Liver (tissue), 3 donors: ENCODE measurements around the gene COL23A1.

Source experiments
- EGR1 ChIP-seq, 2 donors: IDR thresholded peaks; 2 replicates each; pipeline ENCODE4 v1.6.1; 2016 to 2018; ENCODE audit warnings: antibody characterized with exemption in 2 of 2, low read depth in 2 of 2
- GABPA ChIP-seq, 2 donors: IDR thresholded peaks in 1 of 2; conservative IDR thresholded peaks in 1 of 2; 2 replicates each; pipeline ENCODE4 v1.6.1; 2016; ENCODE audit warnings: antibody characterized with exemption in 2 of 2, mild to moderate bottlenecking in 1 of 2, moderate library complexity in 1 of 2
- JUND ChIP-seq, 2 donors: IDR thresholded peaks; 2 replicates each; pipeline ENCODE4 v1.6.1; 2016; ENCODE audit warnings: antibody characterized with exemption in 2 of 2
- MAX ChIP-seq: IDR thresholded peaks from 2 replicates; pipeline ENCODE4 v1.6.1; 2016; ENCODE audit warnings: antibody characterized with exemption
- RAD21 ChIP-seq, 2 donors: IDR thresholded peaks; 2 replicates each; pipeline ENCODE4 v1.6.1; 2016; ENCODE audit warnings: antibody characterized with exemption in 2 of 2, mild to moderate bottlenecking in 2 of 2
- SP1 ChIP-seq: IDR thresholded peaks from 2 replicates; pipeline ENCODE4 v1.6.1; 2018; ENCODE audit warnings: antibody characterized with exemption, mild to moderate bottlenecking
- TAF1 ChIP-seq: conservative IDR thresholded peaks from 2 replicates; pipeline ENCODE4 v1.6.1; 2016; ENCODE audit warnings: antibody characterized with exemption, mild to moderate bottlenecking
- YY1 ChIP-seq: IDR thresholded peaks from 2 replicates; pipeline ENCODE4 v1.6.1; 2016; ENCODE audit warnings: antibody characterized with exemption, mild to moderate bottlenecking
- TF ChIP-seq, protein P1 (sequence below): fragments of 150-350 bp; IDR thresholded peaks from 2 replicates; pipeline ENCODE4 v1.5.1; 2017; ENCODE audit warnings: improper control_type of control experiment, low read depth, low read length; ENCODE audit not compliant: missing input control
- TF ChIP-seq, protein P2 (sequence below): IDR thresholded peaks from 2 replicates; pipeline ENCODE4 v1.6.1; 2016; ENCODE audit warnings: antibody characterized with exemption, mild to moderate bottlenecking
- TF ChIP-seq, protein P3 (sequence below): IDR thresholded peaks from 2 replicates; pipeline ENCODE4 v1.6.1; 2016; ENCODE audit warnings: antibody characterized with exemption
- donor health status: healthy.
- donor health status: healthy.

DNA sequence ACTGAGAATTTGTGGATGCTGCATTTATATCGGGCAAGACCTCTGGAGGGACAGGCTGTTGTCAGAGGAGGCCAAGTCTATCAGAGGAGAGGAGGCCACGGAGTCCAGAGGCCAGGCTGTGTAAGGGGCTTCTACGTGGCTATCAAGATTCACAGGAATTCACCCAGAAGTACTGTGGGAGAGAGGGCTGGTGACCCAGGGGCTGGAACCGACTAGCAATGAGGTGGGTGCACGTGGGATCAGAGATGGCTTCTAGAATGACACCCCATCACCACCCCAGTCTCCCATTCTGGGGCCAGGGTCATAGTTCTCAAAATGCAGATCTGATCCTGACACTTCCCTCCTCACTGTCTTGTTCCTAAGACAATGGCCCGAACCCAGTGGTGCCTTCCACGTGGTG, 296.4 kb downstream of the COL23A1 start:
- TF ChIP-seq, protein P1, sequence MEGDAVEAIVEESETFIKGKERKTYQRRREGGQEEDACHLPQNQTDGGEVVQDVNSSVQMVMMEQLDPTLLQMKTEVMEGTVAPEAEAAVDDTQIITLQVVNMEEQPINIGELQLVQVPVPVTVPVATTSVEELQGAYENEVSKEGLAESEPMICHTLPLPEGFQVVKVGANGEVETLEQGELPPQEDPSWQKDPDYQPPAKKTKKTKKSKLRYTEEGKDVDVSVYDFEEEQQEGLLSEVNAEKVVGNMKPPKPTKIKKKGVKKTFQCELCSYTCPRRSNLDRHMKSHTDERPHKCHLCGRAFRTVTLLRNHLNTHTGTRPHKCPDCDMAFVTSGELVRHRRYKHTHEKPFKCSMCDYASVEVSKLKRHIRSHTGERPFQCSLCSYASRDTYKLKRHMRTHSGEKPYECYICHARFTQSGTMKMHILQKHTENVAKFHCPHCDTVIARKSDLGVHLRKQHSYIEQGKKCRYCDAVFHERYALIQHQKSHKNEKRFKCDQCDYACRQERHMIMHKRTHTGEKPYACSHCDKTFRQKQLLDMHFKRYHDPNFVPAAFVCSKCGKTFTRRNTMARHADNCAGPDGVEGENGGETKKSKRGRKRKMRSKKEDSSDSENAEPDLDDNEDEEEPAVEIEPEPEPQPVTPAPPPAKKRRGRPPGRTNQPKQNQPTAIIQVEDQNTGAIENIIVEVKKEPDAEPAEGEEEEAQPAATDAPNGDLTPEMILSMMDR: no peak
- TF ChIP-seq, protein P2, sequence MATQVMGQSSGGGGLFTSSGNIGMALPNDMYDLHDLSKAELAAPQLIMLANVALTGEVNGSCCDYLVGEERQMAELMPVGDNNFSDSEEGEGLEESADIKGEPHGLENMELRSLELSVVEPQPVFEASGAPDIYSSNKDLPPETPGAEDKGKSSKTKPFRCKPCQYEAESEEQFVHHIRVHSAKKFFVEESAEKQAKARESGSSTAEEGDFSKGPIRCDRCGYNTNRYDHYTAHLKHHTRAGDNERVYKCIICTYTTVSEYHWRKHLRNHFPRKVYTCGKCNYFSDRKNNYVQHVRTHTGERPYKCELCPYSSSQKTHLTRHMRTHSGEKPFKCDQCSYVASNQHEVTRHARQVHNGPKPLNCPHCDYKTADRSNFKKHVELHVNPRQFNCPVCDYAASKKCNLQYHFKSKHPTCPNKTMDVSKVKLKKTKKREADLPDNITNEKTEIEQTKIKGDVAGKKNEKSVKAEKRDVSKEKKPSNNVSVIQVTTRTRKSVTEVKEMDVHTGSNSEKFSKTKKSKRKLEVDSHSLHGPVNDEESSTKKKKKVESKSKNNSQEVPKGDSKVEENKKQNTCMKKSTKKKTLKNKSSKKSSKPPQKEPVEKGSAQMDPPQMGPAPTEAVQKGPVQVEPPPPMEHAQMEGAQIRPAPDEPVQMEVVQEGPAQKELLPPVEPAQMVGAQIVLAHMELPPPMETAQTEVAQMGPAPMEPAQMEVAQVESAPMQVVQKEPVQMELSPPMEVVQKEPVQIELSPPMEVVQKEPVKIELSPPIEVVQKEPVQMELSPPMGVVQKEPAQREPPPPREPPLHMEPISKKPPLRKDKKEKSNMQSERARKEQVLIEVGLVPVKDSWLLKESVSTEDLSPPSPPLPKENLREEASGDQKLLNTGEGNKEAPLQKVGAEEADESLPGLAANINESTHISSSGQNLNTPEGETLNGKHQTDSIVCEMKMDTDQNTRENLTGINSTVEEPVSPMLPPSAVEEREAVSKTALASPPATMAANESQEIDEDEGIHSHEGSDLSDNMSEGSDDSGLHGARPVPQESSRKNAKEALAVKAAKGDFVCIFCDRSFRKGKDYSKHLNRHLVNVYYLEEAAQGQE: no peak
- no peak for TF ChIP-seq YY1
- TF ChIP-seq SP1: no peak
- TF ChIP-seq RAD21 (IDR thresholded peaks at IDR 0.05): no peak
- no peak for TF ChIP-seq GABPA (IDR thresholded peaks at IDR 0.05 in 1 of 2, conservative IDR thresholded peaks at IDR 0.05 in 1 of 2)
- no peak for TF ChIP-seq MAX
- TF ChIP-seq, protein P3, sequence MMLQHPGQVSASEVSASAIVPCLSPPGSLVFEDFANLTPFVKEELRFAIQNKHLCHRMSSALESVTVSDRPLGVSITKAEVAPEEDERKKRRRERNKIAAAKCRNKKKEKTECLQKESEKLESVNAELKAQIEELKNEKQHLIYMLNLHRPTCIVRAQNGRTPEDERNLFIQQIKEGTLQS: no peak
- no peak for TF ChIP-seq JUND (IDR thresholded peaks at IDR 0.05)
- TF ChIP-seq EGR1 (IDR thresholded peaks at IDR 0.05; ENCODE audit: low read depth in 2 of 2): no peak
- no peak for TF ChIP-seq TAF1
